ENCODE results near the gene WWC1. TPM values are rescaled to one million over a fixed set of nuclear protein-coding genes. Genes with fewer than 3 reads are reported as not detected.

The WWC1 gene
- total RNA-seq, 4 donors from 2014 or later = 0.51 TPM; not detected in 3

GRCh38 chr5:168314735-168315411 lies 23.4 kb downstream of the WWC1 start:
- no peak for DNase-seq
- no peak for ATAC-seq
- no peaks in the 10 kb centered on the region for H3K27me3 ChIP-seq
- TF ChIP-seq POLR2A (IDR thresholded peaks at IDR 0.05) = no peak
- no peak for TF ChIP-seq CTCF (IDR thresholded peaks at IDR 0.05 in 4 of 5, conservative IDR thresholded peaks at IDR 0.05 in 1 of 5)
- intact Hi-C loops (cut with DNase I; ENCODE audit: low total_unique reads) (no loop called here), in situ Hi-C loops (cut with MboI; ENCODE audit: low sequenced_read_pairs in 4 of 4) (no loop called here)
- no peak overlapping the region for H3K27ac ChIP-seq
- H3K4me3 ChIP-seq = no peak overlapping the region
- no peaks in the 10 kb centered on the region for H3K9me3 ChIP-seq
- no peaks in the 10 kb centered on the region for H3K4me1 ChIP-seq
- no peaks in the 10 kb centered on the region for H3K36me3 ChIP-seq

DNA sequence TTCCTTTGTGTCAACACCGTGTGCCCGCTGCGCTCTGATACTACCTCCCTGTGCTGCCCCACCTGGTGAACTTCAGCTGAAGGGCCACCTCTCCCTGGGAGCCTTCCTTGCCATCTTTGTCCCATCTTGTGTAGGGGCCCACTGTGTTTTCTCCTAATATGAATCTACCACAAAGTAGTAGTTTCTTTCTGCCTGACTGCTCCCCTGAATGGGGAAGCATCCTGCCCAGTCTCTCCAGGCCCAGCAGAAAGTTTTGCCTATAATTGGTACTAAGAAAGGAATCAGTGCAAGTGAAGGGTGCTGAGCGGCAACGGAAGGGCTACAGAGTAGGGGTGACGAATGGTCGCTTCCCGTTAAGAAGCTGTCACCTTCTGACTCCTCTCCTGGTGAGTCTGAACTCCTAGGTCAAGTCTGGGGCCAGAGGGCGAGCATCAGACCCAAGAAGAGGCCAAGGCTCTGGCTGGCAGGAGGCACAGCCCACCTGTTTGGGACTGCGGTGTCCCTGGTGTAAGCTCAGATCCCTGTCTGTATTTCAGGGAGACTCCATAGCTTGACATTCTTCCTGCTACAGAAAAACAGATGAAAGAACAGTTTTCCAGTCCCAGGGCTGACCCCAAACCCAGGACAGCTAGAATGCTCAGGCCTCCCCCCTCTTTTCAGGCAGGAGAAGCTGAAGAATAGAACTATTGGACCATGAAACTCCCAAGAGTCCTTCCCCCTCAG lies 24.1 kb downstream of the WWC1 start:
- TF ChIP-seq CTCF (IDR thresholded peaks at IDR 0.05 in 4 of 5, conservative IDR thresholded peaks at IDR 0.05 in 1 of 5) (no peak), POLR2A (IDR thresholded peaks at IDR 0.05) (no peak)
- in situ Hi-C loops (cut with MboI; ENCODE audit: low sequenced_read_pairs in 4 of 4) = no loop called here

GRCh38 chr5:168316139-168316578 lies 24.7 kb downstream of the WWC1 start:
- Histone ChIP-seq H3K9me3 (no peaks in the 10 kb centered on the region), H3K27ac (no peak overlapping the region), H3K27me3 (no peaks in the 10 kb centered on the region), H3K4me3 (no peak overlapping the region), H3K36me3 (no peaks in the 10 kb centered on the region), H3K4me1 (no peaks in the 10 kb centered on the region)
- intact Hi-C loops (cut with DNase I; ENCODE audit: low total_unique reads) (no loop called here), in situ Hi-C loops (cut with MboI; ENCODE audit: low sequenced_read_pairs in 4 of 4) (no loop called here)
- no peak for TF ChIP-seq CTCF (IDR thresholded peaks at IDR 0.05 in 4 of 5, conservative IDR thresholded peaks at IDR 0.05 in 1 of 5)
- no peak for TF ChIP-seq POLR2A (IDR thresholded peaks at IDR 0.05)
- DNase-seq = no peak
- no peak for ATAC-seq

More for the DNA sequence above, 24.1 kb downstream of the WWC1 start:
- Histone ChIP-seq H3K4me3 (no peak overlapping the region), H3K9me3 (no peaks in the 10 kb centered on the region), H3K36me3 (no peaks in the 10 kb centered on the region), H3K27me3 (no peaks in the 10 kb centered on the region), H3K27ac (no peak overlapping the region), H3K4me1 (no peaks in the 10 kb centered on the region)
- DNase-seq = no peak
- ATAC-seq = no peak
- intact Hi-C loops (cut with DNase I; ENCODE audit: low total_unique reads) = no loop called here

DNA sequence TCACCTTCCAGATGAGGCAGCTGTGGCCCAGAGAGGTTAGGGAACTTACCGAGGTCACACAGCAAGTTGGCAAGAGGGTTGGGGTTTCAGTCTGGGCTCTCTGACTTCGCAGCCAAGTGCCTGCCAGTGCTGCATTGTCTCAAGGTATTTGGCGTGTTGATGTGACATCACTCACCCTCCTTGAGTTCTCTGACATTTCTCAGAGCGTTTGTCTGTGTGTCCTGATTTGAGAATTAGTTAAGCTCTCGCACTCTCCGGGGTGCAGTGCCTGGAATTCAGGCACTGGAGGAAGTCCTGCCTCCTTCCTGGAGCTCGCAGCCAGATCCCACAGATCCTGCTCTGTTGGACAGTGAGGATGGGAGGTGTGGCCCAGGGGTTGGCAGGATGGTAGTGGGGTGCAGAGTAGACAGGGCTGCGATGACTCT lies 25.7 kb downstream of the WWC1 start:
- no peak for ATAC-seq
- Histone ChIP-seq H3K27ac (no peak overlapping the region), H3K4me1 (no peaks in the 10 kb centered on the region), H3K36me3 (no peaks in the 10 kb centered on the region), H3K4me3 (no peak overlapping the region), H3K9me3 (no peaks in the 10 kb centered on the region), H3K27me3 (no peaks in the 10 kb centered on the region)
- intact Hi-C loops (cut with DNase I; ENCODE audit: low total_unique reads) (no loop called here), in situ Hi-C loops (cut with MboI; ENCODE audit: low sequenced_read_pairs in 4 of 4) (no loop called here)
- DNase-seq = no peak
- TF ChIP-seq CTCF (IDR thresholded peaks at IDR 0.05 in 4 of 5, conservative IDR thresholded peaks at IDR 0.05 in 1 of 5) = no peak
- no peak for TF ChIP-seq POLR2A (IDR thresholded peaks at IDR 0.05)
